Panc1 (cell line): Measurements from ENCODE around the gene GABRG3. TPM values are rescaled to one million over a fixed set of nuclear protein-coding genes. Genes with fewer than 3 reads are reported as not detected.

Experiments
- ATAC-seq: fragments of 200-7000 bp; cut with Tn5 transposase; 2 replicates; pipeline ENCODE4 v1.9.1; 2020; ENCODE audit warnings: mild to moderate bottlenecking, moderate library complexity
- BruUV-seq: library from RNA; stranded (reverse); fragments of 400-500 nt; replicated peaks from 2 replicates; lab custom pipeline; 2021; lab: Mats Ljungman, UMichigan
- CTCF ChIA-PET: fragments of 300-600 bp; sonication (Branson Sonifier 250); formaldehyde crosslinking; loops from one replicate; lab custom pipeline; 2022; ENCODE audit warnings: antibody characterized with exemption; lab: Charles Lee
- POLR2A ChIA-PET: fragments of 300-600 bp; sonication (Branson Sonifier 250); formaldehyde crosslinking; loops from one replicate; lab custom pipeline; 2022; ENCODE audit warnings: antibody characterized with exemption; lab: Charles Lee
- DNase-seq: peaks from one replicate; pipeline ENCODE4 v3.0.0-alpha.2; 2010; ENCODE audit warnings: low read depth, low spot score
- H3K27ac ChIP-seq: 2 replicates; pipeline ENCODE4 v1.5.1; 2011; ENCODE audit warnings: mild to moderate bottlenecking, low read length, inconsistent platforms
- H3K27me3 ChIP-seq: fragments of 200-500 bp; sonication (Bioruptor generic); 2 replicates; pipeline ENCODE4 v1.6.0; 2014; ENCODE audit warnings: low read length, inconsistent platforms; ENCODE audit not compliant: control insufficient read depth, insufficient read depth
- H3K36me3 ChIP-seq: fragments of 200-500 bp; sonication (Bioruptor generic); 2 replicates; pipeline ENCODE4 v1.5.1; 2014; ENCODE audit warnings: inconsistent platforms, mild to moderate bottlenecking, low read length, moderate library complexity; ENCODE audit not compliant: control insufficient read depth, insufficient read depth
- H3K4me1 ChIP-seq: 2 replicates; pipeline ENCODE4 v1.5.1; 2011; ENCODE audit warnings: inconsistent platforms, mild to moderate bottlenecking, low read length, moderate library complexity; ENCODE audit not compliant: control insufficient read depth, insufficient read depth
- H3K4me3 ChIP-seq, 2 experiments: 2 replicates each; pipeline ENCODE4 v1.5.1; 2011 to 2012; ENCODE audit warnings: low read depth in 2 of 2, low read length in 2 of 2, mild to moderate bottlenecking in 2 of 2, inconsistent platforms in 1 of 2, moderate library complexity in 1 of 2
- H3K9me3 ChIP-seq: fragments of 200-500 bp; sonication (Bioruptor generic); 2 replicates; pipeline ENCODE4 v1.5.1; 2014; ENCODE audit warnings: low read depth, mild to moderate bottlenecking, inconsistent platforms, low read length, moderate library complexity; ENCODE audit not compliant: control insufficient read depth, insufficient read depth
- POLR2AphosphoS5 ChIP-seq: IDR thresholded peaks from 2 replicates; pipeline ENCODE4 v1.6.1; 2012; ENCODE audit warnings: mild to moderate bottlenecking, low read depth, low read length, moderate library complexity
- SIN3A ChIP-seq: IDR thresholded peaks from 2 replicates; pipeline ENCODE4 v1.6.1; 2012; ENCODE audit warnings: low read depth, mild to moderate bottlenecking, low read length, moderate library complexity, borderline replicate concordance; ENCODE audit not compliant: insufficient read depth
- TCF7L2 ChIP-seq: IDR thresholded peaks from 2 replicates; pipeline ENCODE4 v1.6.1; 2011; ENCODE audit warnings: mild to moderate bottlenecking, low read depth, low read length, inconsistent platforms
- in situ Hi-C: cut with HindIII; loops from 2 replicates; pipeline ENCODE4 v1.10.0; 2016; ENCODE audit warnings: low sequenced_read_pairs, low pct_unique_long_range_greater_than_20kb
- intact Hi-C: fragments of 100-400 bp; cut with micrococcal nuclease; formaldehyde crosslinking; loops from one replicate; pipeline ENCODE4 v1.10.0; 2022; ENCODE audit not compliant: unreplicated experiment
- total RNA-seq: library from RNA; stranded (reverse); gene quantifications from one replicate; pipeline ENCODE4 v1.2.1, GENCODE V29; 2021; ENCODE audit not compliant: unreplicated experiment
- TF ChIP-seq, protein P1 (sequence below), 2 experiments: IDR thresholded peaks; 2 replicates each; pipeline ENCODE4 v1.6.1; 2011 to 2012; ENCODE audit warnings: low read depth in 2 of 2, control low read depth in 1 of 2, low read length in 1 of 2, mild to moderate bottlenecking in 1 of 2, moderate library complexity in 1 of 2; ENCODE audit not compliant: insufficient read depth in 1 of 2
- TF ChIP-seq, protein P2 (sequence below): fragments of 450-650 bp; IDR thresholded peaks from 2 replicates; pipeline ENCODE4 v1.5.1; 2017; ENCODE audit warnings: mild to moderate bottlenecking

GABRG3 gene
- total RNA-seq, 1 experiment from 2014 or later = not detected

DNA sequence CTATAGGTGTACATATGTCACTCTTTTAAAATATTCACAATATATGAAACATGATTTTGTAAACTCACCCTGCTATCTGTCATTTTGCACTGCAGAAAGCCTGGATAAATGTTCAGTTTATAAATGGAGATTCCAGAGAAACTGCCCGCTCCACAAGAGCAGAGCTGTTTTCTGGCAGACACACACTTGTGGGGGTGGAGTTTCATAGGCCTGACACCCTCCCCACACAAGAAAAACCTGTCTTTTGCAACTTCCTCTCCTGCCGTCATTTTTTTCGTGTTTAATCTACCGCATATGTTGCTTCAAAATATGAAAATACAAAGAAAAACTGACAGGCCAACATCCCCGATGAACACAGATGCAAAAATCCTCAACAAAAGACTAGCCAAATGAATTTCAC, 479.0 kb downstream of the GABRG3 start:
- intact Hi-C loops = no loop called here
- BruUV-seq = no TSS peak
- no peaks in the 10 kb centered on the region for H3K4me1 ChIP-seq
- ChIA-PET POLR2A (no interaction called here), CTCF (no interaction called here)
- in situ Hi-C loops = no loop called here
- H3K36me3 ChIP-seq = no peaks in the 10 kb centered on the region
- H3K27me3 ChIP-seq = no peaks in the 10 kb centered on the region
- ATAC-seq (no peak), DNase-seq (no peak)
- H3K9me3 ChIP-seq = no peaks in the 10 kb centered on the region
- no peak overlapping the region for H3K4me3 ChIP-seq
- TF ChIP-seq TCF7L2 = no peak
- TF ChIP-seq, protein P1, sequence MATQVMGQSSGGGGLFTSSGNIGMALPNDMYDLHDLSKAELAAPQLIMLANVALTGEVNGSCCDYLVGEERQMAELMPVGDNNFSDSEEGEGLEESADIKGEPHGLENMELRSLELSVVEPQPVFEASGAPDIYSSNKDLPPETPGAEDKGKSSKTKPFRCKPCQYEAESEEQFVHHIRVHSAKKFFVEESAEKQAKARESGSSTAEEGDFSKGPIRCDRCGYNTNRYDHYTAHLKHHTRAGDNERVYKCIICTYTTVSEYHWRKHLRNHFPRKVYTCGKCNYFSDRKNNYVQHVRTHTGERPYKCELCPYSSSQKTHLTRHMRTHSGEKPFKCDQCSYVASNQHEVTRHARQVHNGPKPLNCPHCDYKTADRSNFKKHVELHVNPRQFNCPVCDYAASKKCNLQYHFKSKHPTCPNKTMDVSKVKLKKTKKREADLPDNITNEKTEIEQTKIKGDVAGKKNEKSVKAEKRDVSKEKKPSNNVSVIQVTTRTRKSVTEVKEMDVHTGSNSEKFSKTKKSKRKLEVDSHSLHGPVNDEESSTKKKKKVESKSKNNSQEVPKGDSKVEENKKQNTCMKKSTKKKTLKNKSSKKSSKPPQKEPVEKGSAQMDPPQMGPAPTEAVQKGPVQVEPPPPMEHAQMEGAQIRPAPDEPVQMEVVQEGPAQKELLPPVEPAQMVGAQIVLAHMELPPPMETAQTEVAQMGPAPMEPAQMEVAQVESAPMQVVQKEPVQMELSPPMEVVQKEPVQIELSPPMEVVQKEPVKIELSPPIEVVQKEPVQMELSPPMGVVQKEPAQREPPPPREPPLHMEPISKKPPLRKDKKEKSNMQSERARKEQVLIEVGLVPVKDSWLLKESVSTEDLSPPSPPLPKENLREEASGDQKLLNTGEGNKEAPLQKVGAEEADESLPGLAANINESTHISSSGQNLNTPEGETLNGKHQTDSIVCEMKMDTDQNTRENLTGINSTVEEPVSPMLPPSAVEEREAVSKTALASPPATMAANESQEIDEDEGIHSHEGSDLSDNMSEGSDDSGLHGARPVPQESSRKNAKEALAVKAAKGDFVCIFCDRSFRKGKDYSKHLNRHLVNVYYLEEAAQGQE (IDR thresholded peaks at IDR 0.05; ENCODE audit: insufficient read depth in 1 of 2, low read depth in 2 of 2, low read length in 1 of 2) = no peak
- no peak for TF ChIP-seq POLR2AphosphoS5
- TF ChIP-seq, protein P2, sequence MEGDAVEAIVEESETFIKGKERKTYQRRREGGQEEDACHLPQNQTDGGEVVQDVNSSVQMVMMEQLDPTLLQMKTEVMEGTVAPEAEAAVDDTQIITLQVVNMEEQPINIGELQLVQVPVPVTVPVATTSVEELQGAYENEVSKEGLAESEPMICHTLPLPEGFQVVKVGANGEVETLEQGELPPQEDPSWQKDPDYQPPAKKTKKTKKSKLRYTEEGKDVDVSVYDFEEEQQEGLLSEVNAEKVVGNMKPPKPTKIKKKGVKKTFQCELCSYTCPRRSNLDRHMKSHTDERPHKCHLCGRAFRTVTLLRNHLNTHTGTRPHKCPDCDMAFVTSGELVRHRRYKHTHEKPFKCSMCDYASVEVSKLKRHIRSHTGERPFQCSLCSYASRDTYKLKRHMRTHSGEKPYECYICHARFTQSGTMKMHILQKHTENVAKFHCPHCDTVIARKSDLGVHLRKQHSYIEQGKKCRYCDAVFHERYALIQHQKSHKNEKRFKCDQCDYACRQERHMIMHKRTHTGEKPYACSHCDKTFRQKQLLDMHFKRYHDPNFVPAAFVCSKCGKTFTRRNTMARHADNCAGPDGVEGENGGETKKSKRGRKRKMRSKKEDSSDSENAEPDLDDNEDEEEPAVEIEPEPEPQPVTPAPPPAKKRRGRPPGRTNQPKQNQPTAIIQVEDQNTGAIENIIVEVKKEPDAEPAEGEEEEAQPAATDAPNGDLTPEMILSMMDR = no peak
- TF ChIP-seq SIN3A = no peak
- no peak overlapping the region for H3K27ac ChIP-seq

DNA sequence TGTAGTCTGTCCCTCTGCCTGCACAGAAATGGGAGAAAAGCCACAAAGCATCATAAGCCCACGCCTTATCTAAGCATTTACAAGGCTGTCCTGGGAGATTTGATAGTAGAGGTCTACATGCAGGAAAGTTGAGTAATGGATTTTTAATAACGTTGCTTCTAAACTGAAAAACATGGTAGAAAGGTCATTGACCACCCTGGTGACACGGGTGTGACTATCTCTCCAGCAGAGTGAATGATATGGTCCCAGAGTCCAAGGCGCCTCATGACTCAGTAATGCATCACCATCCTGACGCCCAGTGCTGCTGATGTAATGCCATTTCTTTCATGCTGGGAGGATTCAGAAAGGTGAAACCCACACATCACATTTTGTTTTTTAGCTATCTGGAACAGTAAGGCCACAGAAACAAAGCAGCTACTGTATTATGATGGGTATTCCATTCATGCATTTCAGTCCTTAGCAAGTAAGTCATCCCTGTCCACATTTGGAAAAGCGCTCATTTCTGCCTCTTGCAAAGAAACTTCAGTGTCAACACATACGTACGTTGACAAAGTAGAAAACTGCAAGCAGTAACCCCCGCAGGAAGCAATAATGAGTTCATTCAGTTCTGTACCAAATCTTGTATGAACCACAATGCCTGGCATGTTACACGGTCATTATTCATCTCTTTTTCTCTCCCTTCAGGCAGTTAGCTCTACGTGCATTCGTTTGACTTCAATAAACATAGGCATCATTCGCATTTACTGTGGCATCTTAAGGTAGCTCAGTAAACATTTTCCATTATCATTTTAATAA, 483.5 kb downstream of the GABRG3 start:
- Histone ChIP-seq H3K27me3 (no peaks in the 10 kb centered on the region), H3K4me1 (no peaks in the 10 kb centered on the region), H3K4me3 (no peak overlapping the region), H3K36me3 (no peaks in the 10 kb centered on the region), H3K9me3 (no peaks in the 10 kb centered on the region; the same call in 1 of the 2 replicates), H3K27ac (no peak overlapping the region)
- BruUV-seq = no TSS peak
- in situ Hi-C loops (no loop called here), intact Hi-C loops (no loop called here)
- CTCF ChIA-PET = no interaction called here
- DNase-seq (peak; percentile 27), ATAC-seq (no peak; the same call in 1 of the 2 replicates)
- TF ChIP-seq TCF7L2 (no peak), SIN3A (no peak)
- TF ChIP-seq, protein P1 (IDR thresholded peaks at IDR 0.05; ENCODE audit: insufficient read depth in 1 of 2, low read depth in 2 of 2, low read length in 1 of 2) = no peak
- TF ChIP-seq, protein P2 = no peak
- POLR2A ChIA-PET = no interaction called here
